Endothelial cell of umbilical vein (primary cell): ENCODE results near the gene CNOT4.

Experiments
- CTCF ChIP-seq, 2 donors: IDR thresholded peaks; 1 replicate in 1 of 2; 2 replicates in 1 of 2; pipeline ENCODE4 v1.5.1; 2011; ENCODE audit warnings: low read length in 2 of 2, mild to moderate bottlenecking in 2 of 2, moderate library complexity in 2 of 2, control low read depth in 1 of 2, inconsistent platforms in 1 of 2, low read depth in 1 of 2; ENCODE audit not compliant: insufficient read depth in 1 of 2; ENCODE audit errors: extremely low read depth in 1 of 2
- EZH2 ChIP-seq: IDR thresholded peaks from 2 replicates; pipeline ENCODE4 v1.6.1; 2012; ENCODE audit warnings: borderline replicate concordance, low read depth, mild to moderate bottlenecking, moderate library complexity, low read length, inconsistent platforms; ENCODE audit not compliant: severe bottlenecking
- FOS ChIP-seq: IDR thresholded peaks from 2 replicates; pipeline ENCODE4 v1.6.1; 2011; ENCODE audit warnings: mild to moderate bottlenecking, low read length, moderate library complexity, borderline replicate concordance; ENCODE audit not compliant: insufficient read depth
- GATA2 ChIP-seq: IDR thresholded peaks from 2 replicates; pipeline ENCODE4 v1.7.0; 2011; ENCODE audit warnings: low read depth, mild to moderate bottlenecking, moderate library complexity, mixed read lengths, low read length; ENCODE audit not compliant: insufficient read length, insufficient read depth
- JUN ChIP-seq: IDR thresholded peaks from 2 replicates; pipeline ENCODE4 v1.6.1; 2011; ENCODE audit warnings: borderline replicate concordance, low read depth; ENCODE audit not compliant: insufficient read length, insufficient read depth
- MYC ChIP-seq: IDR thresholded peaks from one replicate; pipeline ENCODE4 v1.6.1; 2011; ENCODE audit warnings: mild to moderate bottlenecking, low read depth, low read length
- POLR2A ChIP-seq: IDR thresholded peaks from 2 replicates; pipeline ENCODE4 v1.6.1; 2012; ENCODE audit warnings: low read depth, mild to moderate bottlenecking, control low read depth, low read length
- POLR2AphosphoS5 ChIP-seq: IDR thresholded peaks from 2 replicates; pipeline ENCODE4 v1.6.1; 2012; ENCODE audit warnings: low read depth, mild to moderate bottlenecking, control low read depth, low read length, moderate library complexity; ENCODE audit not compliant: insufficient read depth
- TF ChIP-seq, protein P1 (sequence below): IDR thresholded peaks from 2 replicates; pipeline ENCODE4 v1.6.1; 2011; ENCODE audit not compliant: insufficient read depth, insufficient read length

- TF ChIP-seq POLR2AphosphoS5 (no peak), JUN (no peak), EZH2 (no peak), CTCF (IDR thresholded peaks at IDR 0.05; ENCODE audit: extremely low read depth in 1 of 2, insufficient read depth in 1 of 2, low read depth in 1 of 2, low read length in 2 of 2) (no peak), POLR2A (no peak), MYC (no peak), FOS (no peak), GATA2 (no peak)
- TF ChIP-seq, protein P1, sequence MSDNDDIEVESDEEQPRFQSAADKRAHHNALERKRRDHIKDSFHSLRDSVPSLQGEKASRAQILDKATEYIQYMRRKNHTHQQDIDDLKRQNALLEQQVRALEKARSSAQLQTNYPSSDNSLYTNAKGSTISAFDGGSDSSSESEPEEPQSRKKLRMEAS = no peak
Measured at GRCh38 chr7:135448753-135449152, 61.1 kb downstream of the CNOT4 start.
